ENCODE measurements around the gene PLA2G15.
"Not testable (repeated sequence)": the region's sequence is repeated elsewhere in the genome, so short reads cannot be mapped to it uniquely, and the experiment has no call there.

PLA2G15 gene

GRCh38 chr16:68284847-68285246, 39.7 kb downstream of the PLA2G15 start:
- no peak for DNase-seq (ENCODE audit: low read depth, low spot score)
- TF ChIP-seq CTCF (IDR thresholded peaks at IDR 0.05; ENCODE audit: insufficient read depth, low read length, missing control alignments): no peak
- ChIA-PET CTCF (interaction anchor here (0.9 to 3.7 kb wide), 6 partner anchors 9 to 23 kb away, joined by 3 to 17 read pairs (median 4); partner anchors contain the start of gene SLC7A6), POLR2A (interaction anchor here (1.1 kb wide), 1 partner anchor 15 kb away, joined by 3 read pairs; no protein-coding TSS in a partner anchor)
- no peak overlapping the region for H3K4me3 ChIP-seq (ENCODE audit: low read depth, low read length)

- no peak overlapping the region for H3K4me3 ChIP-seq (ENCODE audit: low read depth, low read length)
- ChIA-PET CTCF (interaction anchor here (1.1 to 3.7 kb wide), 5 partner anchors 8 to 24 kb away, joined by 3 to 17 read pairs (median 3); partner anchors contain the start of gene SLC7A6), POLR2A (interaction anchor here (1.1 kb wide), 1 partner anchor 14 kb away, joined by 3 read pairs; no protein-coding TSS in a partner anchor)
- no peak for TF ChIP-seq CTCF (IDR thresholded peaks at IDR 0.05; ENCODE audit: insufficient read depth, low read length, missing control alignments)
- no peak for DNase-seq (ENCODE audit: low read depth, low spot score)
Measured at GRCh38 chr16:68285683-68286082, 40.5 kb downstream of the PLA2G15 start.

- CTCF ChIA-PET: interaction anchor here (1.0 to 3.7 kb wide), 5 partner anchors 8 to 43 kb away, joined by 3 to 17 read pairs (median 4); no protein-coding TSS in a partner anchor
- TF ChIP-seq CTCF (IDR thresholded peaks at IDR 0.05; ENCODE audit: insufficient read depth, low read length, missing control alignments): no peak
- POLR2A ChIA-PET: interaction anchor here (2.6 kb wide), 1 partner anchor 25 kb away, joined by 19 read pairs; the partner anchor contains the start of genes PRMT7 and SLC7A6OS
- DNase-seq (ENCODE audit: low read depth, low spot score): no peak
- H3K4me3 ChIP-seq (ENCODE audit: low read depth, low read length): no peak overlapping the region
Measured at GRCh38 chr16:68286153-68287074, 41.2 kb downstream of the PLA2G15 start.

- CTCF ChIA-PET: interaction anchor here (1.0 to 5.0 kb wide), 8 partner anchors 11 to 44 kb away, joined by 3 to 44 read pairs (median 4); partner anchors contain the start of genes PRMT7, SLC7A6 and SLC7A6OS
- no peak overlapping the region for H3K4me3 ChIP-seq (ENCODE audit: low read depth, low read length)
- POLR2A ChIA-PET: interaction anchor here (0.6 to 2.6 kb wide), 5 partner anchors 11 to 23 kb away, joined by 3 to 19 read pairs (median 4); partner anchors contain the start of genes PRMT7, SLC7A6 and SLC7A6OS
- peak; percentile 40 for DNase-seq (ENCODE audit: low read depth, low spot score)
- TF ChIP-seq CTCF (IDR thresholded peaks at IDR 0.05; ENCODE audit: insufficient read depth, low read length, missing control alignments): no peak
Measured at GRCh38 chr16:68287276-68288251, 42.4 kb downstream of the PLA2G15 start.

GRCh38 chr16:68288252-68288650, 43.1 kb downstream of the PLA2G15 start:
- H3K4me3 ChIP-seq (ENCODE audit: low read depth, low read length): no peak overlapping the region
- ChIA-PET POLR2A (interaction anchor here (0.6 to 2.6 kb wide), 5 partner anchors 11 to 24 kb away, joined by 3 to 19 read pairs (median 4); partner anchors contain the start of genes PRMT7, SLC7A6 and SLC7A6OS), CTCF (interaction anchor here (1.1 to 5.0 kb wide), 7 partner anchors 10 to 44 kb away, joined by 3 to 44 read pairs (median 3); partner anchors contain the start of genes PRMT7, SLC7A6 and SLC7A6OS)
- DNase-seq (ENCODE audit: low read depth, low spot score): no peak
- TF ChIP-seq CTCF (IDR thresholded peaks at IDR 0.05; ENCODE audit: insufficient read depth, low read length, missing control alignments): no peak

GRCh38 chr16:68288796-68289195, 43.6 kb downstream of the PLA2G15 start:
- not testable (repeated sequence) for DNase-seq (ENCODE audit: low read depth, low spot score); H3K4me3 ChIP-seq (ENCODE audit: low read depth, low read length)
- POLR2A ChIA-PET: interaction anchor here (1.1 to 2.6 kb wide), 2 partner anchors 10 to 22 kb away, joined by 4 to 19 read pairs; partner anchors contain the start of genes PRMT7 and SLC7A6OS
- CTCF ChIA-PET: interaction anchor here (1.3 to 5.0 kb wide), 4 partner anchors 10 to 43 kb away, joined by 3 to 44 read pairs (median 10); partner anchors contain the start of gene SLC7A6
